SK-N-SH (cell line): ENCODE results near the gene DMD. TPM values are rescaled to one million over a fixed set of nuclear protein-coding genes. Genes with fewer than 3 reads are reported as not detected.

ENCODE experiments used
- CTCF ChIA-PET: fragments of 300-600, 350-600 bp; formaldehyde crosslinking; extraction: SDS; loops from one replicate; lab custom pipeline; 2021; lab: Yijun Ruan, JAX
- POLR2A ChIA-PET: fragments of 350-600 bp; sonication (Branson Sonifier 250); formaldehyde crosslinking; extraction: SDS; loops from one replicate; lab custom pipeline; 2020; ENCODE audit warnings: antibody characterized with exemption, inconsistent platforms; lab: Yijun Ruan, JAX
- DNase-seq: peaks from one replicate; pipeline ENCODE4 v3.0.0; 2012
- H2AFZ ChIP-seq: fragments of 200-600 bp; sonication (generic); 2 replicates; pipeline ENCODE4 v1.8.1; 2016; ENCODE audit warnings: antibody characterized with exemption, mild to moderate bottlenecking, low read depth
- H3F3A ChIP-seq: fragments of 200-600 bp; sonication (generic); replicated peaks from 2 replicates; pipeline ENCODE3; 2016; ENCODE audit warnings: antibody characterized with exemption, mild to moderate bottlenecking; ENCODE audit not compliant: insufficient read depth
- H3K27ac ChIP-seq, 2 experiments: fragments of 200-500 bp in 1 of 2; fragments of 200-600 bp in 1 of 2; sonication (Bioruptor generic) in 1 of 2; sonication (generic), shearing (Covaris generic) in 1 of 2; 2 replicates each; pipeline versions ENCODE4 v1.5.1 to v1.6.1; 2014 to 2016; ENCODE audit warnings: low read depth in 2 of 2, inconsistent platforms in 1 of 2, low read length in 1 of 2, mild to moderate bottlenecking in 1 of 2, mixed read lengths in 1 of 2
- H3K27me3 ChIP-seq: fragments of 200-600 bp; sonication (generic), shearing (Covaris generic); 2 replicates; pipeline ENCODE4 v1.6.1; 2016; ENCODE audit warnings: mixed run types; ENCODE audit not compliant: insufficient read depth
- H3K36me3 ChIP-seq, 2 experiments: fragments of 200-500 bp in 1 of 2; fragments of 200-600 bp in 1 of 2; sonication (Bioruptor generic) in 1 of 2; sonication (generic) in 1 of 2; replicated peaks in 1 of 2; 2 replicates each; pipeline versions ENCODE3 to v1.5.1; 2014 to 2016; ENCODE audit warnings: low read length in 1 of 2, mild to moderate bottlenecking in 1 of 2; ENCODE audit not compliant: insufficient read depth in 2 of 2, control insufficient read depth in 1 of 2
- H3K4me1 ChIP-seq, 2 experiments: fragments of 200-500 bp in 1 of 2; fragments of 200-600 bp in 1 of 2; sonication (Bioruptor generic) in 1 of 2; sonication (generic), shearing (Covaris generic) in 1 of 2; 2 replicates each; pipeline versions ENCODE4 v1.5.1 to v1.6.1; 2014 to 2016; ENCODE audit warnings: low read depth in 1 of 2, low read length in 1 of 2, mixed run types in 1 of 2; ENCODE audit not compliant: insufficient read depth in 2 of 2, control insufficient read depth in 1 of 2
- H3K4me2 ChIP-seq: fragments of 200-600 bp; sonication (generic), shearing (Covaris generic); 2 replicates; pipeline ENCODE4 v1.6.1; 2017; ENCODE audit warnings: mixed run types
- H3K4me3 ChIP-seq, 2 experiments: fragments of 200-500 bp in 1 of 2; fragments of 200-600 bp in 1 of 2; sonication (Bioruptor generic) in 1 of 2; sonication (generic), shearing (Covaris generic) in 1 of 2; 2 replicates each; pipeline versions ENCODE4 v1.5.1 to v1.8.1; 2014 to 2016; ENCODE audit warnings: low read depth in 2 of 2, inconsistent platforms in 1 of 2, low read length in 1 of 2, mild to moderate bottlenecking in 1 of 2, mixed read lengths in 1 of 2, moderate library complexity in 1 of 2
- H3K79me2 ChIP-seq: fragments of 200-600 bp; sonication (generic); 2 replicates; pipeline ENCODE4 v1.8.1; 2017; ENCODE audit warnings: mild to moderate bottlenecking; ENCODE audit not compliant: insufficient read depth
- H3K9ac ChIP-seq: fragments of 200-600 bp; sonication (generic); 2 replicates; pipeline ENCODE4 v1.6.1; 2017; ENCODE audit warnings: mixed run types
- H3K9me2 ChIP-seq: fragments of 200-600 bp; sonication (generic); 2 replicates; pipeline ENCODE4 v1.6.1; 2017; ENCODE audit warnings: mixed run types
- H3K9me3 ChIP-seq: fragments of 200-600 bp; sonication (generic); 2 replicates; pipeline ENCODE4 v1.6.1; 2017; ENCODE audit warnings: mixed run types, mild to moderate bottlenecking, moderate library complexity
- H4K20me1 ChIP-seq: fragments of 200-600 bp; sonication (generic); 2 replicates; pipeline ENCODE4 v1.6.1; 2017; ENCODE audit warnings: mild to moderate bottlenecking, mixed run types; ENCODE audit not compliant: insufficient read depth
- CHD2 ChIP-seq: fragments of 150-350 bp; IDR thresholded peaks from 2 replicates; pipeline ENCODE4 v1.6.1; 2018; ENCODE audit warnings: low read length; ENCODE audit not compliant: partially characterized antibody
- EP300 ChIP-seq, 2 experiments: IDR thresholded peaks; 2 replicates each; pipeline versions ENCODE4 v1.4.0 to v1.6.1; 2012; ENCODE audit warnings: borderline replicate concordance in 1 of 2, low read depth in 1 of 2, low read length in 1 of 2
- FOSL2 ChIP-seq: IDR thresholded peaks from 2 replicates; pipeline ENCODE4 v1.4.0; 2012; ENCODE audit warnings: low read depth, mild to moderate bottlenecking, moderate library complexity, borderline replicate concordance
- FOXJ3 ChIP-seq: sonication (generic); formaldehyde crosslinking; IDR thresholded peaks from 2 replicates; pipeline ENCODE4 v1.5.1; 2020; ENCODE audit warnings: mild to moderate bottlenecking, missing genetic modification reagents
- FOXM1 ChIP-seq: IDR thresholded peaks from 2 replicates; pipeline ENCODE4 v1.4.0; 2012; ENCODE audit warnings: low read depth, mild to moderate bottlenecking
- JUND ChIP-seq: IDR thresholded peaks from 2 replicates; pipeline ENCODE4 v1.4.0; 2012
- MAX ChIP-seq: IDR thresholded peaks from 2 replicates; pipeline ENCODE4 v1.4.0; 2012; ENCODE audit warnings: low read depth
- MEF2A ChIP-seq: IDR thresholded peaks from 2 replicates; pipeline ENCODE4 v1.4.0; 2012; ENCODE audit warnings: low read depth, borderline replicate concordance
- MXI1 ChIP-seq: IDR thresholded peaks from 2 replicates; pipeline ENCODE4 v1.6.1; 2012; ENCODE audit warnings: mild to moderate bottlenecking, low read depth, low read length, improper control_type of control experiment
- NFIC ChIP-seq: IDR thresholded peaks from 2 replicates; pipeline ENCODE4 v1.4.0; 2012; ENCODE audit warnings: borderline replicate concordance
- POLR2AphosphoS5 ChIP-seq: IDR thresholded peaks from 2 replicates; pipeline ENCODE4 v1.6.1; 2012; ENCODE audit warnings: low read depth, low read length
- RAD21 ChIP-seq: IDR thresholded peaks from 2 replicates; pipeline ENCODE4 v1.6.1; 2012; ENCODE audit warnings: mild to moderate bottlenecking, low read length
- REST ChIP-seq: IDR thresholded peaks from 2 replicates; pipeline ENCODE4 v1.6.1; 2012; ENCODE audit warnings: mild to moderate bottlenecking, low read depth, low read length, moderate library complexity
- SMC3 ChIP-seq: IDR thresholded peaks from 2 replicates; pipeline ENCODE4 v1.6.1; 2012; ENCODE audit warnings: low read depth, low read length, improper control_type of control experiment
- TAF1 ChIP-seq: IDR thresholded peaks from 2 replicates; pipeline ENCODE4 v1.6.1; 2012; ENCODE audit warnings: low read depth, mild to moderate bottlenecking, low read length, moderate library complexity, borderline replicate concordance
- TCF12 ChIP-seq: IDR thresholded peaks from 2 replicates; pipeline ENCODE4 v1.4.0; 2012
- TEAD4 ChIP-seq: IDR thresholded peaks from 2 replicates; pipeline ENCODE4 v1.4.0; 2012; ENCODE audit warnings: mild to moderate bottlenecking, borderline replicate concordance; ENCODE audit not compliant: insufficient read depth
- WGBS: methylation state at CpG from one replicate; pipeline ENCODE4 v1.1.6; 2017; ENCODE audit warnings: low lambda C conversion rate; 5-methylcytosine and 5-hydroxymethylcytosine counted together
- polyA plus RNA-seq, 3 experiments: library from polyadenylated mRNA; depleted of rRNA; stranded (reverse); fragments of >200 nt; gene quantifications; 2 replicates each; pipeline ENCODE4 v1.2.3, GENCODE V29; 2012

The DMD gene
- polyA plus RNA-seq, 1 of the 3 experiments (the other 2 are of a cell fraction): 3.9 TPM

GRCh38 chrX:31209005-31209628 is 2002.2 kb downstream of the DMD start:
- POLR2A ChIA-PET: no interaction called here
- Histone ChIP-seq H3K9ac (no peak overlapping the region), H3K27ac (peak overlapping the region in 1 of 2 experiments; percentile 16; a peak in 1 of 4 replicates), H3K4me1 (no peaks in the 10 kb centered on the region), H3K4me3 (no peak overlapping the region), H3K79me2 (no peaks in the 10 kb centered on the region), H3K4me2 (no peak overlapping the region)
- 24% methylated on average over 10 of the region's 10 CpGs for WGBS
- no peak for DNase-seq
- TF ChIP-seq EP300 (IDR thresholded peaks at IDR 0.05; ENCODE audit: borderline replicate concordance in 1 of 2, low read depth in 1 of 2, low read length in 1 of 2) (no peak), CHD2 (no peak), REST (no peak), MEF2A (no peak), MXI1 (no peak), TAF1 (no peak), JUND (no peak), SMC3 (no peak), NFIC (no peak), TEAD4 (no peak), FOSL2 (no peak), FOXM1 (no peak), POLR2AphosphoS5 (no peak), TCF12 (no peak), RAD21 (no peak), FOXJ3 (CRISPR knock-in tag) (no peak), MAX (no peak)
- TF ChIP-seq, all 33 proteins: peak for 0
- Histone ChIP-seq H3K9me2 (no peaks in the 10 kb centered on the region), H3F3A (peaks cover 3% of the 10 kb centered on the region), H3K27me3 (no peaks in the 10 kb centered on the region), H4K20me1 (no peaks in the 10 kb centered on the region), H2AFZ (no peak overlapping the region), H3K9me3 (no peaks in the 10 kb centered on the region), H3K36me3 (peaks cover 0 to 3% of the 10 kb centered on the region in 2 experiments)
- CTCF ChIA-PET: interaction anchor here (0.7 to 1.1 kb wide), 3 partner anchors 170 to 448 kb away, joined by 3 read pairs; no protein-coding TSS in a partner anchor
